ENCODE measurements around the gene C1orf105. TPM values are rescaled to one million over a fixed set of nuclear protein-coding genes. Genes with fewer than 3 reads are reported as not detected.

C1orf105 gene
- total RNA-seq, 4 donors from 2014 or later, result not detected

DNA sequence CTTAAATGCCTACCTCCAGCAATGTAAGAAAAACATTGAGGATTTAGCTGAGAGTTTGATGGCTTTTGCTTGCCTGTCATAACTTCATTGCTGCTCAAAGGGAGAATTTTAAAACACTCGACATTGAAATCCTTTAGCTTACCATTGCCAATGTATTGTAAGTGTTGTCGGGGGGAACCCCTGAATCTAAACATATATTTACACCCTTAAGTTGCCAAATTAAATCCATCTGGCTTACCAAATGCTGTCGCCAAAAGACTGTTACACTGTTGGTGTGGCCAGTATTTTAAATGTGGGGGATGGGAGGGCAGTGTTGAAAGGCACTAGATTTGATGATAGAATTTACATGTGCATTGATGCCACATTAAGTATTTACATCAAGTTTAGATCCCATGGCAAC lies 24.9 kb upstream of the C1orf105 start:
- no peaks in the 10 kb centered on the region for H3K36me3 ChIP-seq
- DNase-seq, result no peak
- no peaks in the 10 kb centered on the region for H3K27me3 ChIP-seq
- H3K27ac ChIP-seq, result no peak overlapping the region
- H3K4me3 ChIP-seq, result no peak overlapping the region
- in situ Hi-C loops (cut with MboI; ENCODE audit: low pct_ligation_motif_present in 1 of 4, low pct_unique_long_range_greater_than_20kb in 1 of 4, low sequenced_read_pairs in 3 of 4) (loop anchor here in 1 of 4 donors (25.0 kb wide), 1 partner anchor 208 kb away; no protein-coding TSS in a partner anchor), intact Hi-C loops (cut with DNase I; ENCODE audit: low total_unique reads) (loop anchor here (5.0 kb wide), 1 partner anchor 253 kb away; no protein-coding TSS in a partner anchor)
- no peaks in the 10 kb centered on the region for H3K9me3 ChIP-seq
- 83% methylated on average over 3 of the region's 3 CpGs; no CpG with 5 or more reads in 1 of the 2 donors for WGBS, 2 donors (ENCODE audit: low coverage in 1 of 2)
- TF ChIP-seq POLR2AphosphoS5 (IDR thresholded peaks at IDR 0.05), result no peak
- no peak for TF ChIP-seq POLR2A (IDR thresholded peaks at IDR 0.05)
- TF ChIP-seq, protein P1, sequence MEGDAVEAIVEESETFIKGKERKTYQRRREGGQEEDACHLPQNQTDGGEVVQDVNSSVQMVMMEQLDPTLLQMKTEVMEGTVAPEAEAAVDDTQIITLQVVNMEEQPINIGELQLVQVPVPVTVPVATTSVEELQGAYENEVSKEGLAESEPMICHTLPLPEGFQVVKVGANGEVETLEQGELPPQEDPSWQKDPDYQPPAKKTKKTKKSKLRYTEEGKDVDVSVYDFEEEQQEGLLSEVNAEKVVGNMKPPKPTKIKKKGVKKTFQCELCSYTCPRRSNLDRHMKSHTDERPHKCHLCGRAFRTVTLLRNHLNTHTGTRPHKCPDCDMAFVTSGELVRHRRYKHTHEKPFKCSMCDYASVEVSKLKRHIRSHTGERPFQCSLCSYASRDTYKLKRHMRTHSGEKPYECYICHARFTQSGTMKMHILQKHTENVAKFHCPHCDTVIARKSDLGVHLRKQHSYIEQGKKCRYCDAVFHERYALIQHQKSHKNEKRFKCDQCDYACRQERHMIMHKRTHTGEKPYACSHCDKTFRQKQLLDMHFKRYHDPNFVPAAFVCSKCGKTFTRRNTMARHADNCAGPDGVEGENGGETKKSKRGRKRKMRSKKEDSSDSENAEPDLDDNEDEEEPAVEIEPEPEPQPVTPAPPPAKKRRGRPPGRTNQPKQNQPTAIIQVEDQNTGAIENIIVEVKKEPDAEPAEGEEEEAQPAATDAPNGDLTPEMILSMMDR (IDR thresholded peaks at IDR 0.05), result no peak
- TF ChIP-seq EP300 (IDR thresholded peaks at IDR 0.05; ENCODE audit: low read depth), result no peak
- peaks cover 21 to 68% (median 39%) of the 10 kb centered on the region in 4 donors for H3K4me1 ChIP-seq

DNA sequence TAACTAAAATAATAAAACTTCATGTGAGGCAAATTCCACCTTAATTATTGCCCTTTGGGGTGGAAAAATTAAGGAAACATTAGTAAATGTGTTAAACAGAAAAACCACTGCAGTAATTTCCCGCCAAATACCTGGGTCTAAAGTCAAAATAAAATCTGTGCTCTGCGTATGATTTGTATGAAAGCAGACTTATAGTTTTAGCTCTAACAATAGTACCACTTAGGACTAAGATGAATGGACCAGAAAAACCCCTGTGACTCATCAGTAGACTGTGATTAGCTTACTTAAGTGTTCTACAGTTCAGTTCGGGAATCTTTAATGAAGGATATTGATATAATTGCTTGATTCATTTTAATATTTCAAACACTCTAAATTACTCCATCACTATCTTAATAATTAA lies 23.3 kb upstream of the C1orf105 start:
- intact Hi-C loops (cut with DNase I; ENCODE audit: low total_unique reads), result loop anchor here (5.0 kb wide), 1 partner anchor 255 kb away; no protein-coding TSS in a partner anchor
- DNase-seq, result no peak
- no peak for TF ChIP-seq POLR2A (IDR thresholded peaks at IDR 0.05)
- no peak for TF ChIP-seq EP300 (IDR thresholded peaks at IDR 0.05; ENCODE audit: low read depth)
- TF ChIP-seq POLR2AphosphoS5 (IDR thresholded peaks at IDR 0.05), result no peak
- TF ChIP-seq, protein P1 (IDR thresholded peaks at IDR 0.05), result no peak
- Histone ChIP-seq H3K27me3 (no peaks in the 10 kb centered on the region), H3K36me3 (no peaks in the 10 kb centered on the region), H3K27ac (peak overlapping the region in 3 of 4 donors; percentile 52 to 74 (median 71)), H3K4me3 (no peak overlapping the region), H3K9me3 (no peaks in the 10 kb centered on the region), H3K4me1 (peaks cover 21 to 55% (median 39%) of the 10 kb centered on the region in 4 donors)
- in situ Hi-C loops (cut with MboI; ENCODE audit: low pct_ligation_motif_present in 1 of 4, low pct_unique_long_range_greater_than_20kb in 1 of 4, low sequenced_read_pairs in 3 of 4), result loop anchor here in 1 of 4 donors (25.0 kb wide), 1 partner anchor 210 kb away; no protein-coding TSS in a partner anchor
- 61 to 73% methylated on average over 3 of the region's 3 CpGs for WGBS, 2 donors (ENCODE audit: low coverage in 1 of 2)

DNA sequence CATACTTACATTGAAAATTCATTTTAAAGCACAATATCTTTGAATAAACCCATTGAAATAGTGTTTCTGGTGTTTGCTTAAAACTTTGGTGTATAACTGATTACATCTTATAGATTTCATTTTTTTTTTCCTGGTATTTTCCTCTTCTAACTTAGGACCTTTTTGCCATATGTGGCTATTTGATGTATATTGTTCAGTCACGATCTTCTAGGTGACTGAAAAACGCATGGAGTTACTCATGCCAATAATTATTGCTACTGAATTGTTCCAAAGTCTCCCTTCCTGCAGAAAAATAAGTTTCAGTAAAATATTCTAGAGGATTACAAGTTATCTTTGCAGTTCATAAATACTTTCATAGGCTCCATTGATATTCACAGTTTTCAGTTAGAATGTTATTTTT lies 22.9 kb upstream of the C1orf105 start:
- Histone ChIP-seq H3K4me1 (peaks cover 21 to 55% (median 39%) of the 10 kb centered on the region in 4 donors), H3K27ac (peak overlapping the region; percentile 52 to 74 (median 70)), H3K4me3 (no peak overlapping the region), H3K9me3 (no peaks in the 10 kb centered on the region), H3K27me3 (no peaks in the 10 kb centered on the region), H3K36me3 (no peaks in the 10 kb centered on the region)
- in situ Hi-C loops (cut with MboI; ENCODE audit: low pct_ligation_motif_present in 1 of 4, low pct_unique_long_range_greater_than_20kb in 1 of 4, low sequenced_read_pairs in 3 of 4), result loop anchor here in 1 of 4 donors (25.0 kb wide), 1 partner anchor 210 kb away; no protein-coding TSS in a partner anchor
- 76 to 84% methylated on average over 2 of the region's 2 CpGs for WGBS, 2 donors (ENCODE audit: low coverage in 1 of 2)
- no peak for TF ChIP-seq POLR2AphosphoS5 (IDR thresholded peaks at IDR 0.05)
- TF ChIP-seq, protein P1 (IDR thresholded peaks at IDR 0.05), result no peak
- TF ChIP-seq POLR2A (IDR thresholded peaks at IDR 0.05), result no peak
- no peak for DNase-seq
- intact Hi-C loops (cut with DNase I; ENCODE audit: low total_unique reads), result loop anchor here (2.0 to 5.0 kb wide), 2 partner anchors 39 to 255 kb away; no protein-coding TSS in a partner anchor

DNA sequence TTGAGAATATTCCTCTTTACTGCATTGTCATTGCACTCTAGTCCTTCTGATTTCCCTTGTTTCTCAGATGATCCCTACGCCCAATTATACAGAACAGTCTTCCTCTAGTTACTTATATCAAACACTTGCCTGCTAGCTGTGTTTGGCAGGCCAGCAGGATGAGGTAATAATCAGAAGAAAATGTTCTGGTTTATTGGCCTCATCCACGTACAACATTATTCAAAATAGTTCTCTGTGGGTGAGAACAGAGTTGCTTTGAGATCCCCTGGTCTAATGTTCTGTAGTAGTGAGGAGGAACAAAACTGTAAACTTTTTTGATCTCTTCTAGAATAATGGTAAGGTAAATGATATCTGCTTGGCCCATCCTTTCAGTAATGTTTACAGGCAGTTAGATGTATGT lies 22.3 kb upstream of the C1orf105 start:
- no peaks in the 10 kb centered on the region for H3K36me3 ChIP-seq
- TF ChIP-seq POLR2AphosphoS5 (IDR thresholded peaks at IDR 0.05) (no peak), POLR2A (IDR thresholded peaks at IDR 0.05) (no peak), EP300 (IDR thresholded peaks at IDR 0.05; ENCODE audit: low read depth) (no peak)
- TF ChIP-seq, protein P1 (IDR thresholded peaks at IDR 0.05), result no peak
- no peak overlapping the region for H3K4me3 ChIP-seq
- no peaks in the 10 kb centered on the region for H3K9me3 ChIP-seq
- 29 to 35% methylated on average over 2 of the region's 2 CpGs for WGBS, 2 donors (ENCODE audit: low coverage in 1 of 2)
- no peaks in the 10 kb centered on the region for H3K27me3 ChIP-seq
- H3K27ac ChIP-seq, result peak overlapping the region; percentile 52 to 74 (median 70)
- no peak for DNase-seq
- intact Hi-C loops (cut with DNase I; ENCODE audit: low total_unique reads) (loop anchor here (2.0 to 5.0 kb wide), 2 partner anchors 39 to 256 kb away; no protein-coding TSS in a partner anchor), in situ Hi-C loops (cut with MboI; ENCODE audit: low pct_ligation_motif_present in 1 of 4, low pct_unique_long_range_greater_than_20kb in 1 of 4, low sequenced_read_pairs in 3 of 4) (loop anchor here in 1 of 4 donors (25.0 kb wide), 1 partner anchor 211 kb away; no protein-coding TSS in a partner anchor)
- peaks cover 21 to 55% (median 39%) of the 10 kb centered on the region in 4 donors for H3K4me1 ChIP-seq

Measured in transverse colon (tissue), 4 donors.